K562 (cell line): ENCODE data around the gene VPS13C. TPM values are rescaled to one million over a fixed set of nuclear protein-coding genes. Genes with fewer than 3 reads are reported as not detected.

Experiments
- CCAR2 ChIP-seq: fragments of 200-400 bp; formaldehyde crosslinking; IDR thresholded peaks from 2 replicates; pipeline ENCODE4 v1.6.1; 2017; ENCODE audit warnings: mild to moderate bottlenecking, low read depth, low read length
- EGR1 ChIP-seq: fragments of 450-650 bp; conservative IDR thresholded peaks from 2 replicates; pipeline ENCODE4 v1.6.1; 2017; ENCODE audit warnings: mild to moderate bottlenecking
- GATAD2A ChIP-seq: fragments of 450-650 bp; IDR thresholded peaks from 2 replicates; pipeline ENCODE4 v1.6.1; 2017
- GTF2A2 ChIP-seq: IDR thresholded peaks from 2 replicates; pipeline ENCODE4 v1.6.1; 2016; ENCODE audit warnings: mild to moderate bottlenecking, missing genetic modification characterization, missing compliant biosample characterization
- IRF9 ChIP-seq: fragments of 450-650 bp; IDR thresholded peaks from 2 replicates; pipeline ENCODE4 v1.6.1; 2016; ENCODE audit warnings: missing biosample characterization, missing genetic modification characterization
- KDM5B ChIP-seq: fragments of 200-600 bp; sonication (generic); IDR thresholded peaks from 2 replicates; pipeline ENCODE4 v1.6.1; 2012; ENCODE audit warnings: low read depth, mild to moderate bottlenecking, moderate library complexity, low read length, control low read depth, inconsistent platforms; ENCODE audit not compliant: insufficient replicate concordance
- MTA2 ChIP-seq: fragments of 450-650 bp; IDR thresholded peaks from 2 replicates; pipeline ENCODE4 v1.6.1; 2016; ENCODE audit warnings: low read depth
- NBN ChIP-seq: fragments of 450-650 bp; IDR thresholded peaks from 2 replicates; pipeline ENCODE4 v1.6.1; 2016; ENCODE audit warnings: low read depth, mild to moderate bottlenecking
- PML ChIP-seq: IDR thresholded peaks from 2 replicates; pipeline ENCODE4 v1.6.1; 2012; ENCODE audit warnings: low read length, inconsistent platforms
- TEAD4 ChIP-seq, 2 experiments: sonication (generic) in 1 of 2; formaldehyde crosslinking in 1 of 2; IDR thresholded peaks; 2 replicates each; pipeline versions ENCODE4 v1.6.1 to v1.8.0; 2012 to 2022; ENCODE audit warnings: borderline replicate concordance in 1 of 2, inconsistent platforms in 1 of 2, low read length in 1 of 2, mild to moderate bottlenecking in 1 of 2, missing genetic modification reagents in 1 of 2
- XRCC5 ChIP-seq: fragments of 200-400 bp; formaldehyde crosslinking; IDR thresholded peaks from 2 replicates; pipeline ENCODE4 v1.6.1; 2017; ENCODE audit warnings: low read depth, mild to moderate bottlenecking, low read length
- ZNF134 ChIP-seq: fragments of 250-450 bp; sonication (Bioruptor Pico); conservative IDR thresholded peaks from 2 replicates; pipeline ENCODE4 v1.4.0; 2020
- ZNF398 ChIP-seq: fragments of 250-450 bp; sonication (Bioruptor Pico); IDR thresholded peaks from 2 replicates; pipeline ENCODE4 v1.8.0; 2021; ENCODE audit warnings: moderate library complexity, mild to moderate bottlenecking, inconsistent platforms
- ZNF780A ChIP-seq: fragments of 250-450 bp; sonication (Bioruptor Pico); IDR thresholded peaks from 2 replicates; pipeline ENCODE4 v1.5.0; 2021; ENCODE audit warnings: mild to moderate bottlenecking
- polyA plus RNA-seq, 8 experiments: library from polyadenylated mRNA; depleted of rRNA in 4 of 8; stranded (reverse) in 5 of 8; unstranded in 3 of 8; fragments of >200 nt; fragmentation: Nextera tagmentation in 2 of 8; fragmentation: Illumina TruSeq in 1 of 8; extraction: Ambion mirVana in 2 of 8; extraction: Trizol in 1 of 8; gene quantifications; 2 replicates each; pipeline versions ENCODE4 v1.2.1 to v1.2.3, GENCODE V29; 2011 to 2014; ENCODE audit warnings: inconsistent platforms in 1 of 8, missing spikeins in 1 of 8
- total RNA-seq, 7 experiments: library from RNA; depleted of rRNA in 6 of 7; stranded (reverse); fragments of >200 nt in 6 of 7; fragmentation: Illumina TruSeq in 2 of 7; extraction: Trizol in 2 of 7; gene quantifications; 2 replicates each; pipeline versions ENCODE4 v1.2.1 to v1.2.3, GENCODE V29; 2011 to 2021; ENCODE audit warnings: low replicate concordance in 1 of 7
- TF ChIP-seq, protein P1 (sequence below): fragments of 150-350 bp; IDR thresholded peaks from 2 replicates; pipeline ENCODE4 v1.6.1; 2014; ENCODE audit warnings: low read depth, mild to moderate bottlenecking, low read length, borderline replicate concordance
- TF ChIP-seq, protein P2 (sequence below), 2 experiments: fragments of 150-350 bp in 1 of 2; IDR thresholded peaks; 2 replicates each; pipeline ENCODE4 v1.6.1; 2012 to 2016; ENCODE audit warnings: low read depth in 2 of 2, low read length in 2 of 2, mild to moderate bottlenecking in 1 of 2, moderate library complexity in 1 of 2
- TF ChIP-seq, protein P3 (sequence below), 2 experiments: fragments of 450-650 bp; IDR thresholded peaks; 2 replicates each; pipeline ENCODE4 v1.6.1; 2016

The VPS13C gene
- total and polyA plus RNA-seq, 9 of the 15 experiments (the other 6 are each of a cell fraction or from before 2014, with no cell fraction given): 5.2 to 32.3 (median 15.7) TPM

DNA sequence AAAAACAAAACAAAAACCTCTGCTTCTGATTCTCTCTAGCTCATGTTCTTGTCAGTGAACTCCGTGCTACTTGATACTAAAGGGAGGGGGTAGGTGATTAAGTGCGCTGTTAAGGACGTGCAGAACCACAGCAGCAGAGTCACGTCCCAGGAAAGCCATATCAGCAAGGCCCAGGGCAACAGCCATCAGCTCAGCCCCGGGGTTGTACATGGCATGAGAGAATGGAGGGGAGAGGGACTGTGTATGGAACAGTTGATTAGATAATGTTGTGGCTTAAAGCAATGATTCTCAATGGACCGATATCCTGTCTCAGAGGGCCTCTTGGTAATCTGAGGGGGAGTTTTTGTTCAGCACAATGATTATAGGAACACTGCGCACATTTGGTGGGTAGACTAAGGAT, 34.1 kb upstream of the VPS13C start (continued):
- TF ChIP-seq, protein P1, sequence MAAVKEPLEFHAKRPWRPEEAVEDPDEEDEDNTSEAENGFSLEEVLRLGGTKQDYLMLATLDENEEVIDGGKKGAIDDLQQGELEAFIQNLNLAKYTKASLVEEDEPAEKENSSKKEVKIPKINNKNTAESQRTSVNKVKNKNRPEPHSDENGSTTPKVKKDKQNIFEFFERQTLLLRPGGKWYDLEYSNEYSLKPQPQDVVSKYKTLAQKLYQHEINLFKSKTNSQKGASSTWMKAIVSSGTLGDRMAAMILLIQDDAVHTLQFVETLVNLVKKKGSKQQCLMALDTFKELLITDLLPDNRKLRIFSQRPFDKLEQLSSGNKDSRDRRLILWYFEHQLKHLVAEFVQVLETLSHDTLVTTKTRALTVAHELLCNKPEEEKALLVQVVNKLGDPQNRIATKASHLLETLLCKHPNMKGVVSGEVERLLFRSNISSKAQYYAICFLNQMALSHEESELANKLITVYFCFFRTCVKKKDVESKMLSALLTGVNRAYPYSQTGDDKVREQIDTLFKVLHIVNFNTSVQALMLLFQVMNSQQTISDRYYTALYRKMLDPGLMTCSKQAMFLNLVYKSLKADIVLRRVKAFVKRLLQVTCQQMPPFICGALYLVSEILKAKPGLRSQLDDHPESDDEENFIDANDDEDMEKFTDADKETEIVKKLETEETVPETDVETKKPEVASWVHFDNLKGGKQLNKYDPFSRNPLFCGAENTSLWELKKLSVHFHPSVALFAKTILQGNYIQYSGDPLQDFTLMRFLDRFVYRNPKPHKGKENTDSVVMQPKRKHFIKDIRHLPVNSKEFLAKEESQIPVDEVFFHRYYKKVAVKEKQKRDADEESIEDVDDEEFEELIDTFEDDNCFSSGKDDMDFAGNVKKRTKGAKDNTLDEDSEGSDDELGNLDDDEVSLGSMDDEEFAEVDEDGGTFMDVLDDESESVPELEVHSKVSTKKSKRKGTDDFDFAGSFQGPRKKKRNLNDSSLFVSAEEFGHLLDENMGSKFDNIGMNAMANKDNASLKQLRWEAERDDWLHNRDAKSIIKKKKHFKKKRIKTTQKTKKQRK: no peak
- peak; percentile 49; the same call in 1 of the 2 replicates for TF ChIP-seq ZNF134 (CRISPR knock-in tag)
- TF ChIP-seq KDM5B: no peak
- peak; percentile 87 for TF ChIP-seq PML
- no peak for TF ChIP-seq GTF2A2
- no peak for TF ChIP-seq ZNF398 (CRISPR knock-in tag)
- 0 out of 2 replicates have a peak, but pooled peaks have one; percentile 36 for TF ChIP-seq XRCC5
- TF ChIP-seq ZNF780A (CRISPR knock-in tag): no peak
- TF ChIP-seq MTA2: peak; percentile 90
- TF ChIP-seq, protein P2, sequence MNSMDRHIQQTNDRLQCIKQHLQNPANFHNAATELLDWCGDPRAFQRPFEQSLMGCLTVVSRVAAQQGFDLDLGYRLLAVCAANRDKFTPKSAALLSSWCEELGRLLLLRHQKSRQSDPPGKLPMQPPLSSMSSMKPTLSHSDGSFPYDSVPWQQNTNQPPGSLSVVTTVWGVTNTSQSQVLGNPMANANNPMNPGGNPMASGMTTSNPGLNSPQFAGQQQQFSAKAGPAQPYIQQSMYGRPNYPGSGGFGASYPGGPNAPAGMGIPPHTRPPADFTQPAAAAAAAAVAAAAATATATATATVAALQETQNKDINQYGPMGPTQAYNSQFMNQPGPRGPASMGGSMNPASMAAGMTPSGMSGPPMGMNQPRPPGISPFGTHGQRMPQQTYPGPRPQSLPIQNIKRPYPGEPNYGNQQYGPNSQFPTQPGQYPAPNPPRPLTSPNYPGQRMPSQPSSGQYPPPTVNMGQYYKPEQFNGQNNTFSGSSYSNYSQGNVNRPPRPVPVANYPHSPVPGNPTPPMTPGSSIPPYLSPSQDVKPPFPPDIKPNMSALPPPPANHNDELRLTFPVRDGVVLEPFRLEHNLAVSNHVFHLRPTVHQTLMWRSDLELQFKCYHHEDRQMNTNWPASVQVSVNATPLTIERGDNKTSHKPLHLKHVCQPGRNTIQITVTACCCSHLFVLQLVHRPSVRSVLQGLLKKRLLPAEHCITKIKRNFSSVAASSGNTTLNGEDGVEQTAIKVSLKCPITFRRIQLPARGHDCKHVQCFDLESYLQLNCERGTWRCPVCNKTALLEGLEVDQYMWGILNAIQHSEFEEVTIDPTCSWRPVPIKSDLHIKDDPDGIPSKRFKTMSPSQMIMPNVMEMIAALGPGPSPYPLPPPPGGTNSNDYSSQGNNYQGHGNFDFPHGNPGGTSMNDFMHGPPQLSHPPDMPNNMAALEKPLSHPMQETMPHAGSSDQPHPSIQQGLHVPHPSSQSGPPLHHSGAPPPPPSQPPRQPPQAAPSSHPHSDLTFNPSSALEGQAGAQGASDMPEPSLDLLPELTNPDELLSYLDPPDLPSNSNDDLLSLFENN (IDR thresholded peaks at IDR 0.05; ENCODE audit: low read depth in 2 of 2, low read length in 2 of 2): peak in 1 of 2 experiments; percentile 83; a peak in 2 of 4 replicates
- peak; percentile 59; the same call in 1 of the 2 replicates for TF ChIP-seq NBN
- no peak for TF ChIP-seq CCAR2
- TF ChIP-seq EGR1: peak; percentile 35; the same call in 1 of the 2 replicates
- TF ChIP-seq TEAD4 (IDR thresholded peaks at IDR 0.05; ENCODE audit: low read length): peak; percentile 96
- no peak for TF ChIP-seq TEAD4 (CRISPR knock-in tag; IDR thresholded peaks at IDR 0.05; ENCODE audit: borderline replicate concordance)
- 0 out of 2 replicates have a peak, but pooled peaks have one; percentile 32 for TF ChIP-seq GATAD2A
- no peak for TF ChIP-seq IRF9 (tag)
- TF ChIP-seq, protein P3, sequence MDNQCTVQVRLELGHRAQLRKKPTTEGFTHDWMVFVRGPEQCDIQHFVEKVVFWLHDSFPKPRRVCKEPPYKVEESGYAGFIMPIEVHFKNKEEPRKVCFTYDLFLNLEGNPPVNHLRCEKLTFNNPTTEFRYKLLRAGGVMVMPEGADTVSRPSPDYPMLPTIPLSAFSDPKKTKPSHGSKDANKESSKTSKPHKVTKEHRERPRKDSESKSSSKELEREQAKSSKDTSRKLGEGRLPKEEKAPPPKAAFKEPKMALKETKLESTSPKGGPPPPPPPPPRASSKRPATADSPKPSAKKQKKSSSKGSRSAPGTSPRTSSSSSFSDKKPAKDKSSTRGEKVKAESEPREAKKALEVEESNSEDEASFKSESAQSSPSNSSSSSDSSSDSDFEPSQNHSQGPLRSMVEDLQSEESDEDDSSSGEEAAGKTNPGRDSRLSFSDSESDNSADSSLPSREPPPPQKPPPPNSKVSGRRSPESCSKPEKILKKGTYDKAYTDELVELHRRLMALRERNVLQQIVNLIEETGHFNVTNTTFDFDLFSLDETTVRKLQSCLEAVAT (IDR thresholded peaks at IDR 0.05): peak in 1 of 2 experiments; percentile 83; a peak in 2 of 4 replicates
